Esophagus squamous epithelium (tissue), 5 donors: ENCODE data around the gene CAMK2D. TPM values are rescaled to one million over a fixed set of nuclear protein-coding genes. Genes with fewer than 3 reads are reported as not detected.

Experiments
- DNase-seq: peaks from one replicate; lab custom pipeline; 2025; lab: John Stamatoyannopoulos, UW
- H3K27ac ChIP-seq, 4 donors: fragments of 200-600 bp; sonication (generic); one replicate each; pipeline ENCODE4 v1.5.1; 2016 to 2019; ENCODE audit warnings: mild to moderate bottlenecking in 1 of 4
- H3K27me3 ChIP-seq, 4 donors: fragments of 200-600 bp; sonication (generic); 1 replicate in 3 of 4; 2 replicates in 1 of 4; pipeline versions ENCODE4 v1.5.1 to v1.6.0; 2017 to 2021; ENCODE audit warnings: antibody characterized with exemption in 1 of 4
- H3K36me3 ChIP-seq, 3 donors: fragments of 200-600 bp; sonication (generic); one replicate each; pipeline ENCODE4 v1.5.1; 2016 to 2019
- H3K4me1 ChIP-seq, 3 donors: fragments of 200-600 bp; sonication (generic); one replicate each; pipeline ENCODE4 v1.5.1; 2017 to 2019
- H3K4me3 ChIP-seq, 4 donors: fragments of 200-600 bp; sonication (generic); 1 replicate in 3 of 4; 2 replicates in 1 of 4; pipeline ENCODE4 v1.5.1; 2016 to 2019; ENCODE audit warnings: mild to moderate bottlenecking in 2 of 4, moderate library complexity in 1 of 4
- H3K9me3 ChIP-seq, 3 donors: fragments of 200-600 bp; sonication (generic); one replicate each; pipeline ENCODE4 v1.5.1; 2016 to 2019
- POLR2A ChIP-seq, 4 donors: fragments of 450-650 bp; IDR thresholded peaks; one replicate each; pipeline ENCODE4 v1.6.1; 2017; ENCODE audit warnings: antibody characterized with exemption in 4 of 4, mild to moderate bottlenecking in 4 of 4, moderate library complexity in 3 of 4
- WGBS, 2 donors: methylation state at CpG; one replicate each; pipeline ENCODE4 v1.1.5; 2018; 5-methylcytosine and 5-hydroxymethylcytosine counted together
- intact Hi-C: fragments of 100-400 bp; cut with DNase I; formaldehyde crosslinking; loops from one replicate; pipeline ENCODE4 v1.15.0; 2022
- total RNA-seq, 4 donors: library from RNA; depleted of rRNA; stranded (reverse); fragments of >200 nt; gene quantifications; one replicate each; pipeline ENCODE4 v1.1.0, GENCODE V29; 2016
- TF ChIP-seq, protein P1 (sequence below), 6 experiments: fragments of 450-650 bp in 4 of 6; fragments of 200-600 bp in 2 of 6; sonication (generic) in 2 of 6; IDR thresholded peaks; one replicate each; pipeline ENCODE4 v1.5.1; 2016 to 2019; ENCODE audit warnings: antibody characterized with exemption in 6 of 6, mild to moderate bottlenecking in 4 of 6, moderate library complexity in 4 of 6
- donor health status: DM: yes; HTN: yes; CAD: no.

The CAMK2D gene
- total RNA-seq, 4 donors from 2014 or later = 30.7 to 47.7 (median 38.2) TPM

- H3K27me3 ChIP-seq = no peaks in the 10 kb centered on the region
- TF ChIP-seq, protein P1, sequence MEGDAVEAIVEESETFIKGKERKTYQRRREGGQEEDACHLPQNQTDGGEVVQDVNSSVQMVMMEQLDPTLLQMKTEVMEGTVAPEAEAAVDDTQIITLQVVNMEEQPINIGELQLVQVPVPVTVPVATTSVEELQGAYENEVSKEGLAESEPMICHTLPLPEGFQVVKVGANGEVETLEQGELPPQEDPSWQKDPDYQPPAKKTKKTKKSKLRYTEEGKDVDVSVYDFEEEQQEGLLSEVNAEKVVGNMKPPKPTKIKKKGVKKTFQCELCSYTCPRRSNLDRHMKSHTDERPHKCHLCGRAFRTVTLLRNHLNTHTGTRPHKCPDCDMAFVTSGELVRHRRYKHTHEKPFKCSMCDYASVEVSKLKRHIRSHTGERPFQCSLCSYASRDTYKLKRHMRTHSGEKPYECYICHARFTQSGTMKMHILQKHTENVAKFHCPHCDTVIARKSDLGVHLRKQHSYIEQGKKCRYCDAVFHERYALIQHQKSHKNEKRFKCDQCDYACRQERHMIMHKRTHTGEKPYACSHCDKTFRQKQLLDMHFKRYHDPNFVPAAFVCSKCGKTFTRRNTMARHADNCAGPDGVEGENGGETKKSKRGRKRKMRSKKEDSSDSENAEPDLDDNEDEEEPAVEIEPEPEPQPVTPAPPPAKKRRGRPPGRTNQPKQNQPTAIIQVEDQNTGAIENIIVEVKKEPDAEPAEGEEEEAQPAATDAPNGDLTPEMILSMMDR (IDR thresholded peaks at IDR 0.05) = no peak
- TF ChIP-seq POLR2A (IDR thresholded peaks at IDR 0.05) = no peak
- no peaks in the 10 kb centered on the region for H3K9me3 ChIP-seq
- peaks cover 0 to 49% (median 0%) of the 10 kb centered on the region in 3 donors for H3K36me3 ChIP-seq
- intact Hi-C loops = no loop called here
- 95 to 97% methylated on average over 4 of the region's 4 CpGs for WGBS, 2 donors
- no peak overlapping the region for H3K27ac ChIP-seq
- DNase-seq = no peak
- H3K4me1 ChIP-seq = no peaks in the 10 kb centered on the region
- H3K4me3 ChIP-seq = no peak overlapping the region
These were observed 261.1 kb downstream of the CAMK2D start for GRCh38 chr4:113500424-113500823.

- Histone ChIP-seq H3K4me3 (no peak overlapping the region), H3K27ac (no peak overlapping the region), H3K9me3 (no peaks in the 10 kb centered on the region), H3K4me1 (no peaks in the 10 kb centered on the region), H3K36me3 (peaks cover 0 to 56% (median 3%) of the 10 kb centered on the region in 3 donors), H3K27me3 (no peaks in the 10 kb centered on the region)
- intact Hi-C loops = no loop called here
- TF ChIP-seq, protein P1 (IDR thresholded peaks at IDR 0.05) = no peak
- no peak for TF ChIP-seq POLR2A (IDR thresholded peaks at IDR 0.05)
- WGBS, 2 donors = 74 to 82% methylated on average over 1 of the region's 1 CpG
- no peak for DNase-seq
These were observed 261.8 kb downstream of the CAMK2D start for GRCh38 chr4:113499696-113500095.

DNA sequence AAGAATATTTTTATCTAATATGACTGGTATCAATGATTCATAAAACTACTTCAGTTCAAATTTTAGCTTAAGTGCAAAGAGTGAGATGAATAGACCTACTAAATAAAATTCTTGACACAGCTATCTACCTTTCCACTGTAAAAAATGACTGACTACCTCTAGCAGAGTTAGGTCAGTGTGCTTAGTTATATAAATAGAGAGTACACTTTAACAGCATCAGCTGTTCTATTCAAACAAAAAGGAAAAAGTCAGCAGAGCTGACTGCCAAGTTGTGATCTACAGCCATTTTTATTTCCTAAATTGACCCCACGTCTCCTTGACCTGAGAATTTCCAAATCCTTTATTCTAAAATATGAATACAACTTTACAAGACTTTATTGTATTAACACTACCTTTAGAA is 262.4 kb downstream of the CAMK2D start:
- Histone ChIP-seq H3K27ac (no peak overlapping the region), H3K27me3 (no peaks in the 10 kb centered on the region), H3K4me1 (no peaks in the 10 kb centered on the region), H3K36me3 (peaks cover 0 to 58% (median 4%) of the 10 kb centered on the region in 3 donors), H3K4me3 (no peak overlapping the region), H3K9me3 (no peaks in the 10 kb centered on the region)
- DNase-seq = no peak
- 84 to 100% methylated on average over 1 of the region's 1 CpG for WGBS, 2 donors
- intact Hi-C loops = no loop called here
- no peak for TF ChIP-seq POLR2A (IDR thresholded peaks at IDR 0.05)
- TF ChIP-seq, protein P1 (IDR thresholded peaks at IDR 0.05) = no peak

DNA sequence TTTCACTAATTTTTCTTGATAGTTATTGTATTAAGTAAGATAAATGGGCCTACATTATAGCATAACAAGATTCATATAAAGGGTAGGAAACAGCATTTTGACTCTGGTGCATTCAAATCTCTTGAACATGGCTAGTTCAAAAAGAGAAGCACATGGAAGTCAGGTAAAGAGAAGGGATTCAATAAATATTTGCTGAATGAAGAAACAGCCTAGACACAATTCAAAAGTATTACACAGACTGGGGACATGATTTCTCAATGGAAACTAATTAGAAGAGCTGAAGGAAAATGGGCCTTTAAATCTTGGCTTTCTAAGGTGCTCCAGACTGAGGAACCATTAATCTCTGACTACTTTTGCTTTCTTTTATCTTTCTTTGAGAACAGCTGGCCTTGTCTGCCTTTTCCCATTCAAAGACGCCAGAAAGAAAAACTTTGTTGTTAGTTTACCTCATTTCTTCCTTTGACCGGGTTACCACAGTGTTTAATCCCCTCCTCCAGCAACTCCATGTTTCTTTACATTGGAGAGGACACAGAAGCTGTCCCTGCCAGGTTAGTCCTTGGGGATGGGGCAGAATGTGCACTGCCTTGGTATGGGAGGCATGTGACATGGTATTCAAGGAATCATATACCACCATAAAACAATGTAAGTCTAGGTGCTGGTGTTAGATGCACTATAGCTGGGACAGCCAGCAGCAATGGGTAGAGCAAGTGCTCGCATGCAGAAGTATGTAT is 264.2 kb downstream of the CAMK2D start:
- 68 to 83% methylated on average over 3 of the region's 3 CpGs for WGBS, 2 donors
- Histone ChIP-seq H3K27me3 (no peaks in the 10 kb centered on the region), H3K4me1 (no peaks in the 10 kb centered on the region), H3K4me3 (no peak overlapping the region), H3K36me3 (peaks cover 0 to 52% (median 4%) of the 10 kb centered on the region in 3 donors), H3K9me3 (no peaks in the 10 kb centered on the region), H3K27ac (no peak overlapping the region)
- no peak for TF ChIP-seq POLR2A (IDR thresholded peaks at IDR 0.05)
- TF ChIP-seq, protein P1 (IDR thresholded peaks at IDR 0.05) = no peak
- DNase-seq = no peak
- intact Hi-C loops = no loop called here

DNA sequence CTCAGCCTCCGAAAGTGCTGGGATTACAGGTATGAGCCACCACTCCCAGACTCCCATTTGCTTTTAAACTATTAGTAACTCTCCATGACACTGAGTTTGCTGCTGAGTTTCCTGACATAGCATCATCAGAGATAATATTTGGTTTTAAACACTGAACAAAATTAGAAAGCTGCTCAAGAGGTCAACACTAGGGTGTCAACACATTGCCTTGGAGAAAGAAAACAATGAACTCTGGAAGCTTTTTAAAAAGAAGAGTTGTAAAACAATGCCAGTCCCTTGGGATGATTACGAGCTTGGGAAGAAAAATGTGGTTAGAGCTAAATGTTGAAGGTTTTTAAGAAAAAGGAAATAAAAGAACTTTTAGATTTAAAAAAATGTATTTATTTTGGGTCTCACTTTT is 264.8 kb downstream of the CAMK2D start:
- DNase-seq = no peak
- TF ChIP-seq POLR2A (IDR thresholded peaks at IDR 0.05) = no peak
- TF ChIP-seq, protein P1 (IDR thresholded peaks at IDR 0.05) = no peak
- H3K36me3 ChIP-seq = peaks cover 0 to 52% (median 4%) of the 10 kb centered on the region in 3 donors
- intact Hi-C loops = no loop called here
- WGBS, 2 donors = 68 to 93% methylated on average over 2 of the region's 2 CpGs
- no peaks in the 10 kb centered on the region for H3K27me3 ChIP-seq
- H3K4me3 ChIP-seq = no peak overlapping the region
- H3K27ac ChIP-seq = no peak overlapping the region
- no peaks in the 10 kb centered on the region for H3K9me3 ChIP-seq
- no peaks in the 10 kb centered on the region for H3K4me1 ChIP-seq
